T follicular helper cell (primary cell): ENCODE measurements around the gene SCN11A.
"Not testable (repeated sequence)": the region's sequence is repeated elsewhere in the genome, so short reads cannot be mapped to it uniquely, and the experiment has no call there.

ENCODE experiments used
- DNase-seq: peaks from one replicate; pipeline ENCODE4 v3.0.0-alpha.2; 2020; ENCODE audit warnings: low read depth

SCN11A gene

DNA sequence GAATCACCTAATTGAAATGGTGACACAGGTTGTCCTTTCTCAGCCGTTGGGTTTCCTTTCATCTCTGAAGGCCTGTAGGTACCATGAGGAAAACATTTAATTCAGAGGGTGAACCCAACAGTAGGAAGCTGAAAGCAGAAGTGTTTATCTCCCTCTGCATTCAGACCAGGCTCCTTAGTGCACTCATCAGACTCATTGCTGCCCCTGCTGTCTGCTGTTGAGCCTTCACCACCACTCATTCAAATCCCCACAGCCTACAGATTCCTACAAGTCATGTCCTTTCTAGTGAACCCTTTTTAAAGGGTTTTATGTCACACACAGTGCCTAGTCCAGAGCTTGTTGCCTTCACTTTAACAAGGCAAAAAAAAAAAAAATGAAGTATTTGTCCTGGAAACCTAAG, 13.5 kb upstream of the SCN11A start:
- no peak for DNase-seq

- DNase-seq, result no peak
Measured at GRCh38 chr3:39064646-39065045, 12.9 kb upstream of the SCN11A start.

- DNase-seq, result no peak
Measured at GRCh38 chr3:39063143-39063542, 11.4 kb upstream of the SCN11A start.

GRCh38 chr3:39062180-39062579, 10.4 kb upstream of the SCN11A start:
- no peak for DNase-seq

- DNase-seq, result not testable (repeated sequence)
Measured at GRCh38 chr3:39061228-39061627, 9.5 kb upstream of the SCN11A start.

- DNase-seq, result no peak
Measured at GRCh38 chr3:39056151-39056550, 4.4 kb upstream of the SCN11A start.

DNA sequence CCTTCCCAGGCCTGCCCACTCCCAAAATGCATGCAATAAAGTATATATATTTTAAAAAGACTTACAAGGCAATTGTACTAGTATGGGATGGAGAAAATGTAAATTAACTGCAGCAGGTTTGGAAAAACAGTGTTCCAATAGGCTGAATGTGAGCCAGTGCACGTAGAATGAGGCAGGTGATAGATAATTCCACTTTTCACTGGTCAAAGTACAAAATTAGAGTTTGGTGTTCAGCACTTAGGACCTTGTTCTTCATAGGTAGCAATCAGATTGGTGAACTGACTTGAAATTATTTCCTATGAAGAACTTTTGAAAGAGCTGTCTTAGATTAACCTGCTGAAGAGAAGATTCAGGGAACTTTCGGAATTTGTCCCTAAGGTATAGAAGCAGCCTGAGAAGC, 2.0 kb upstream of the SCN11A start:
- no peak for DNase-seq

DNA sequence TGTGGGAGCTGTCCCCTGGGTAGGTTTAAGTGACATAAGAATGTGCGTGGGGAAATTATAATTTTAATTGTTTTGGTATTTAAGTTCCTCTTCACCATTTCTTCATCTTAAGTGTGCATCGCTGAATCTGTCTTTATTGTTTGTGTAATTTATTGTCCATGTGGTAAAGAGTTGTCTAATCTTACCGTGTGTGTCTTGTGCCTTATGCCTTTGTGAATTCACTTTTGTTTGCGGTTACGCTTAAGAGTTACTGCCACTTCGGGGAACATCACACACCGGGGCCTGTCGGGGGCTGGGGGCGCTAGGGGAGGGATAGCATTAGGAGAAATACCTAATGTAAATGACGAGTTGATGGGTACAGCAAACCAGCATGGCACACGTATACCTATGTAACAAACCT, 839 bp upstream of the SCN11A start:
- no peak for DNase-seq

DNA sequence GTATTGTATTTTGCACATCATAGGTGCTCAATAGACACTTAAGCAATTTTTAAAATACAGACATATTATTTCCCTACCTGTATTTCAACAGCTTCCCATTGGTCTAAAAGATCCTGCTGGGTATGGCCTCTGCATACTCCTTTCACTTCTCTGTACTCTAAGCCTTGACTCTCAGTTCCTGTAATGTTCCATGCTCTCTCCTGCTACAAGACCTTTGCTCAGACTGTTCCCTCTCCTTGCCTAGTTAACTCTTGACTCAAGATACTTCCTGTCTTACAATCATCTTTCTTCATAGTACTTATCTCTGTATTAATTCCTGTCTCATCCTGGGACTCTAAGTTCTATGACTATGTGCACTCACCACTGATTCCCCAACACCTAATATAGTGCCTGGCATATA, 1.7 kb downstream of the SCN11A start:
- no peak for DNase-seq

GRCh38 chr3:39038165-39038564, 13.6 kb downstream of the SCN11A start:
- no peak for DNase-seq

GRCh38 chr3:39029556-39029955, 22.2 kb downstream of the SCN11A start:
- DNase-seq, result no peak

DNA sequence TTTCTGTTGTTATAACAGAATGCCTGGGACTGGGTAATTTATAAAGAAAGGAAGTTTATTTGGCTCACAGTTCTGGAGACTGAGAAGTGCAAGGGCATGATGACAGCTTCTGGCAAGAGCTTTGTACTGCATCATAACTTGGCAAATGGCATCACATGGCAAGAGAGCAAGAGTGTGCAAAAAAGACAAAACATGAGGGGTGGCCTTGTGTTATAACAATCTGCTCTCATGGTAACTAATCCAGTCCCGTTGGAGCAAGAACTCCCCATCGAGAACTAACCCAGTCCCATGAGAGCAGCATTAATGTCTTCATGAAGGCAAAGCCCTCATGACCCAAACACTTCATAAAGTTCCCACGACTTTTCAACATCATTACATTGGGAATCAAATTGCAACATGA, 23.2 kb downstream of the SCN11A start:
- DNase-seq, result no peak

DNA sequence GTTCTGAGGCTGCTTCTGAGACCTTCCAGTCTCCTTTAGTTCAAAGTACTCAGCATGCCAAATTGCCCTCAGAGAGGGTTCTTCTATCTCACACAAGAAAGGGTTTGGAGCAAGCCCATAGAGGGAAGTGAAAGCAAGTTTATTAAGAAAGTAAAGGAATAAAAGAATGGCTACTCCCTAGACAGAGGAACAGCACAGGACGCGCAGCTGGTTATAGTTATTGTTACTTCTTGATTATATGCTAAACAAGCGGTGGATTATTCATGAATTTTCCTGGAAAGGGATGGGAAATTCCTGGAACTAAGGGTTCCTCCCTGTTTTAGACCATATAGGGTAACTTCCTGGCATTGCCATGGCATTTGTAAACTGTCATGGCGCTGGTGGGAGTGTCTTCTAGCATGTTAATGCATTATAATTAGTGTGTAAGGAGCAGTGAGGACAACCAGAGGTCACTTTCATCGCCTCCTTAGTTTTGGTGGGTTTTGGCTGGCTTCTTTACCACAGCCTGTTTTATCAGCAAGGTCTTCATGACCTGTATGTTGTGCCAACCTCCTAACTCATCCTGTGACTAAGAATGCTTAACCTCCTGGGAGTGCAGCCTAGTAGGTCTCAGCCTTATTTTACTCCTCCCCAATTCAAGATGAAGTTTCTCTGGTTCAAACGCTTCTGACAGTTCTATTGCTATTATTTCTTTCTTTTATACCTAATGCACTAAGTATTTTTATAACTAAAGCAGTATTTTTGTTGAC, 26.3 kb downstream of the SCN11A start:
- DNase-seq, result no peak

GRCh38 chr3:39024497-39024896, 27.2 kb downstream of the SCN11A start:
- DNase-seq, result no peak

DNA sequence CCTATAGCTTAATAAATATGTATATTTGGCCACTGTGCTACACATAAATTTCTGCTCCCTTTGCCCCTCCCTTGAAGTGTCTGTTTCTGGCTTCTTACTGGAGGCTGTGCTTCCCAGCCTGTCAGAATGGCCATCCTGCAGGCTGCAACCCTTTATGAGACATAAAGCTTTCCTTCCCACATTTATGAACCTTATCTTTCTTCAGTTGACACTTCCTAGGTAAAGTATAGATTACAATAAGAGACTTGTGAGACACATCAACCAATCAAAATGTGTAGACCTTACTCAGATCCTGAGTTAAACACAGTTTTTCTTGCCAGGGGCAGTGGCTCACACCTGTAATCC, 29.5 kb downstream of the SCN11A start:
- no peak for DNase-seq

- no peak for DNase-seq
Measured at GRCh38 chr3:39021465-39022285, 30.1 kb downstream of the SCN11A start.

DNA sequence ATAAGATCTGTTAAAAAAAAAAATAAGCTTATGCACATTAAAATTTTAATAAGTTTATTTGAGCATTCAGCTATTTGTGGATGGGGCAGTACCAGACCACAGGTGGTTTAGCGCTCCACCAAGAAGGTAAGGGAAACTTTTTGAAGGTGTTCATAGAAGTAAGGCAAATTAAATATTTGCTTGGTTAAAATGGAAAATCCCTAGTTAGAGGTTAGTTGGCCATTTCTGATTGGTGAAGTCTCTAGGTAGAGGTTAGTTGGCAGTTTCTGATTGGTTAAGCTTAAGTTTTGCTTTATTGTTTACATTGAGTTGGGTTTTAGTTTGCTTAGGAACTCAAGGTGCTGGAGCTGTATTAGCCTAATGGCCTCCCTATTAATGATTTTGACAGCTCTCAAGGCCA, 30.7 kb downstream of the SCN11A start:
- no peak for DNase-seq

DNA sequence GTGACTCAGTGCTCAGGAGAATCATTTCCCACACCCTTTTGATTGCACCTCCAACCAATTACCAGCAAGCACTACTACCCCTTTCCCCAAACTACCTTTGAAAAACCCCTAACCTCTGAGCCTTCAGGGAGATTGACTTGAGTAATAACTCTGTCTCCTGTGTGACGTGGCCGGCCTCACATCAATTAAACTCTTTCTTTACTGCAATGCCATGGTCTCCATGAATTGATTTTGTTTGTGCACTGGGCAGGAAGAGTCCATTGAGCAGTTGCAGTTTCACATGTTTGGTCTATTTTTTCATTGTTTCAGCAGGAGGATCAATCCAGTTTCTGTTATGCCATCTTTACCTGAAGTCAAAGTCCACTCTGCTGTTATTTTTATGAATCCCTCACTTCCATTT, 32.4 kb downstream of the SCN11A start:
- DNase-seq, result no peak

GRCh38 chr3:39015418-39015817, 36.3 kb downstream of the SCN11A start:
- no peak for DNase-seq

GRCh38 chr3:39013921-39014509, 37.7 kb downstream of the SCN11A start:
- DNase-seq, result no peak

DNA sequence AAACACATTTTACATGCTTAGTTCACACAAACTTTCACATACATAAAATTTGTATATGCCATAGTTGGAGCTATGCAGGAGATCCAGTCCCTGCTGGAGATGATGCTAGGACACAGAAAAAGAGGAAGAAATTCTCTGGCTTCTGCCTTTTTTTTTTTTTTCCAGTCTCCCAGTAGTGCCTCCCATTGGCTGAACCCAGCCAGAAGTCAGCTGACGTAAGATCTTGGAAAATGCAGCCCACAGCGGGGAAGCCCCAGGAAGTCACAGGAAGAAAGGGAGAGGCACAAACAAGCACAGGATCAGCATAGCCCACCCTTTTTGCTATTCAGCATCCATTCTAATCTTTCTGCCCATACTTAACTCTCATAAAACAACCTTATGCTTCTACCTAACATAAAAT, 38.5 kb downstream of the SCN11A start:
- DNase-seq, result no peak

DNA sequence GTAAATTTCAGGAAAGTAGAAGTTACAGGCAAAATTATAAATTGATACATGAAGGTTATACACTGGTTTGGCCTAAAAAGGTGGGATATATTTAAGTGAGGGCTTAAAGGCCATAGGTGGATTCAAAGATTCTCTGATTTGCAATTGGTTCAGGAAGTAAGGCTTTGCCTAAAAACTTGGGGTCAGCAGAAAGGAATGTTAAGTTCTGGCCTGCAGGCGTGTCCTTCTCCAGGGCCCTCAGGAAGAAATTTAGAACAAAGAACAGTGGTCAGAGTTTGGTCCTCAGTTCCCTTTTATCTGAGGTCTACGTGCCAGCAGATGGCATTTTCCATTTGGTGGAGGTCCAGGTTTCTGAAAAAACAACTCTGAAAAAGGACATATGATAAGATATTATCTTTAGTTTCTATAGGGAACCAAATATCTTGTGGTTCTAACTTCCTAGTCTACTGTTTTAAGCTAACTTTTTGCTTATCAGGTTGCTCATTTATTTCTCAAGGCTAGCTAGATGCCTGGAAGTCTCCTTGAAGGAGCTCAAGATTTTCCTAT, 40.5 kb downstream of the SCN11A start:
- DNase-seq, result no peak

DNA sequence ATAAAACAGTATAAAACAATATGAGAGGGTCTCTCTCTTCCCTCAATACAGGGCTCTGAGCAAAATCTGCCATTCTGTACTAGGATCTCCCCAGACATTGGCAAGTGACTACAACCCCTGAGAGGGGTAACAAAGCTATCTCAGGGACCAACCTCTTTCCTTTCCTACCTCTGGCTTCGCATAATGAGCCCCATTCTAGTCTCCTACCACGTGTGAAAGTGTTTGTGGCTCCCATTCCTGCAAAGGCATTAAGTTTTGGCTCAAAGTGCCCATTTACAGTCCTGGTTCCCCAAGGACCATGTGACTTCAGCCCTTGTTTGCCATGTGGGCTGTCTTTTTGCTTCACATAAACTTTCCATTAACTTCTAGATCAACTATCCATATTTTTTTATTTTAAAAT, 46.4 kb downstream of the SCN11A start:
- DNase-seq, result no peak
